HEK293T (cell line): Measurements from ENCODE around the gene PXDN.

ENCODE experiments used
- ARNT ChIP-seq: fragments of 450-650 bp; IDR thresholded peaks from 2 replicates; pipeline ENCODE4 v1.6.1; 2017; ENCODE audit warnings: mild to moderate bottlenecking
- BHLHE40 ChIP-seq: fragments of 450-650 bp; IDR thresholded peaks from 2 replicates; pipeline ENCODE4 v1.6.1; 2016; ENCODE audit warnings: mild to moderate bottlenecking, moderate library complexity, borderline replicate concordance
- CTBP1 ChIP-seq: fragments of 450-650 bp; IDR thresholded peaks from 2 replicates; pipeline ENCODE4 v1.6.1; 2016; ENCODE audit warnings: borderline replicate concordance
- FOXK2 ChIP-seq: fragments of 450-650 bp; IDR thresholded peaks from 2 replicates; pipeline ENCODE4 v1.6.1; 2016; ENCODE audit warnings: mild to moderate bottlenecking
- FOXM1 ChIP-seq: fragments of 450-650 bp; IDR thresholded peaks from 2 replicates; pipeline ENCODE4 v1.6.1; 2017; ENCODE audit warnings: mild to moderate bottlenecking, borderline replicate concordance
- HDGF ChIP-seq: fragments of 450-650 bp; IDR thresholded peaks from 2 replicates; pipeline ENCODE4 v1.6.1; 2017; ENCODE audit warnings: antibody characterized with exemption, borderline replicate concordance
- L3MBTL2 ChIP-seq: fragments of 450-650 bp; conservative IDR thresholded peaks from 2 replicates; pipeline ENCODE4 v1.6.1; 2016; ENCODE audit warnings: mild to moderate bottlenecking
- LEF1 ChIP-seq: fragments of 450-650 bp; IDR thresholded peaks from 2 replicates; pipeline ENCODE4 v1.6.1; 2017; ENCODE audit warnings: mild to moderate bottlenecking, borderline replicate concordance
- NFRKB ChIP-seq: fragments of 450-650 bp; IDR thresholded peaks from 2 replicates; pipeline ENCODE4 v1.6.1; 2016; ENCODE audit warnings: mild to moderate bottlenecking, moderate library complexity
- SP1 ChIP-seq: fragments of 450-650 bp; IDR thresholded peaks from 2 replicates; pipeline ENCODE4 v1.6.1; 2017
- SUZ12 ChIP-seq: fragments of 450-650 bp; IDR thresholded peaks from 2 replicates; pipeline ENCODE4 v1.6.1; 2016; ENCODE audit warnings: mild to moderate bottlenecking
- TARDBP ChIP-seq: fragments of 450-650 bp; IDR thresholded peaks from 2 replicates; pipeline ENCODE4 v1.6.1; 2016
- ZNF384 ChIP-seq: fragments of 450-650 bp; IDR thresholded peaks from 2 replicates; pipeline ENCODE4 v1.6.1; 2016

- TF ChIP-seq FOXM1 (no peak), HDGF (no peak), SP1 (no peak), TARDBP (no peak), SUZ12 (no peak), FOXK2 (no peak), L3MBTL2 (no peak), LEF1 (no peak), ZNF384 (no peak), CTBP1 (no peak), ARNT (no peak), NFRKB (no peak), BHLHE40 (no peak)
Observed at GRCh38 chr2:1603059-1603458, 141.3 kb downstream of the PXDN start.
